Body of pancreas (tissue), 4 donors: ENCODE measurements around the gene OR11A1.

Experiments
- CTCF ChIP-seq, 7 experiments: fragments of 450-650 bp in 4 of 7; fragments of 200-600 bp in 3 of 7; sonication (generic) in 3 of 7; IDR thresholded peaks; one replicate each; pipeline ENCODE4 v1.5.1; 2016 to 2019; ENCODE audit warnings: antibody characterized with exemption in 7 of 7
- POLR2A ChIP-seq, 3 donors: fragments of 450-650 bp; IDR thresholded peaks; one replicate each; pipeline ENCODE4 v1.6.1; 2016; ENCODE audit warnings: antibody characterized with exemption in 3 of 3, mild to moderate bottlenecking in 2 of 3

- no peak for TF ChIP-seq POLR2A (IDR thresholded peaks at IDR 0.05)
- no peak for TF ChIP-seq CTCF (IDR thresholded peaks at IDR 0.05)
These were observed 21.1 kb upstream of the OR11A1 start for GRCh38 chr6:29477923-29478450.
